K562 (cell line): ENCODE results near the gene RBM19. TPM values are rescaled to one million over a fixed set of nuclear protein-coding genes. Genes with fewer than 3 reads are reported as not detected.

ENCODE experiments used
- ATAC-seq: fragments of 200-7000 bp; cut with Tn5 transposase; 3 replicates; pipeline ENCODE4 v1.9.1; 2020; ENCODE audit warnings: moderate library complexity
- BruUV-seq: library from RNA; stranded (reverse); fragments of 400-500 nt; replicated peaks from 2 replicates; lab custom pipeline; 2021; lab: Mats Ljungman, UMichigan
- CTCF ChIA-PET: fragments of 300-600 bp; formaldehyde crosslinking; extraction: SDS; loops from one replicate; lab custom pipeline; 2021; ENCODE audit warnings: low intra/inter-chr PET ratio; lab: Yijun Ruan, JAX
- POLR2A ChIA-PET: fragments of 300-600, 350-650 bp; sonication (Branson Sonifier 250); formaldehyde crosslinking; extraction: SDS; loops from one replicate; lab custom pipeline; 2021; ENCODE audit warnings: antibody characterized with exemption, inconsistent platforms; lab: Yijun Ruan, JAX
- DNase-seq, 4 experiments: peaks; one replicate each; pipeline versions ENCODE4 v3.0.0 to v3.0.0-alpha.2; 2011 to 2018; ENCODE audit warnings: low spot score in 3 of 4, mixed read lengths in 3 of 4; ENCODE audit errors: extremely low read depth in 1 of 4
- FAIRE-seq: peaks from 2 replicates; lab custom pipeline; 2011; peaks lifted over from hg19 to GRCh38; lab: Jason Lieb, UNC
- H2AFZ ChIP-seq: 2 replicates; pipeline ENCODE4 v1.6.0; 2011; ENCODE audit warnings: low read depth, low read length, control low read depth, inconsistent platforms
- H3K27ac ChIP-seq: fragments of 200-600 bp; 3 replicates; pipeline ENCODE4 v1.8.0; 2011; ENCODE audit warnings: low read depth, mild to moderate bottlenecking, control low read depth, inconsistent platforms, low read length, moderate library complexity, mixed read lengths; ENCODE audit errors: extremely low read depth
- H3K27me3 ChIP-seq, 2 experiments: fragments of 300-600 bp in 1 of 2; 2 replicates in 1 of 2; 3 replicates in 1 of 2; pipeline versions ENCODE4 v1.6.0 to v1.8.0; 2011; ENCODE audit warnings: inconsistent platforms in 2 of 2, low read length in 2 of 2, mild to moderate bottlenecking in 1 of 2, mixed read lengths in 1 of 2, moderate library complexity in 1 of 2; ENCODE audit not compliant: control insufficient read depth in 2 of 2, insufficient read depth in 2 of 2
- H3K36me3 ChIP-seq: fragments of 300-600 bp; 3 replicates; pipeline ENCODE4 v1.8.0; 2011; ENCODE audit warnings: mild to moderate bottlenecking, low read length, inconsistent platforms; ENCODE audit not compliant: control insufficient read depth, insufficient read depth
- H3K4me1 ChIP-seq, 2 experiments: fragments of 200-600 bp in 1 of 2; replicated peaks in 1 of 2; 2 replicates in 1 of 2; 3 replicates in 1 of 2; pipeline versions ENCODE4 v1.5.1 to v1.8.0; 2011; ENCODE audit warnings: inconsistent platforms in 2 of 2, low read length in 2 of 2, mild to moderate bottlenecking in 1 of 2, mixed read lengths in 1 of 2, moderate library complexity in 1 of 2; ENCODE audit not compliant: control insufficient read depth in 2 of 2, insufficient read depth in 2 of 2
- H3K4me2 ChIP-seq: 2 replicates; pipeline ENCODE4 v1.6.1; 2011; ENCODE audit warnings: low read length, control low read depth, inconsistent platforms, mixed read lengths; ENCODE audit not compliant: insufficient read depth
- H3K4me3 ChIP-seq: fragments of 200-600 bp; sonication (generic), shearing (Covaris generic); 2 replicates; pipeline ENCODE4 v1.5.1; 2016; ENCODE audit warnings: control low read depth, inconsistent platforms
- H3K79me2 ChIP-seq: fragments of 200-600 bp; 3 replicates; pipeline ENCODE4 v1.8.0; 2011; ENCODE audit warnings: low read length, inconsistent platforms; ENCODE audit not compliant: control insufficient read depth, insufficient read depth
- H3K9ac ChIP-seq, 2 experiments: 2 replicates each; pipeline versions ENCODE4 v1.6.0 to v1.6.1; 2011; ENCODE audit warnings: low read depth in 2 of 2, low read length in 2 of 2, control low read depth in 1 of 2, inconsistent platforms in 1 of 2, mild to moderate bottlenecking in 1 of 2, mixed read lengths in 1 of 2; ENCODE audit not compliant: insufficient read depth in 1 of 2
- H3K9me1 ChIP-seq: one replicate; pipeline ENCODE4 v1.6.0; 2011; ENCODE audit warnings: inconsistent platforms, mild to moderate bottlenecking, low read length, moderate library complexity; ENCODE audit not compliant: control insufficient read depth, insufficient read depth
- H3K9me3 ChIP-seq: replicated peaks from 2 replicates; pipeline ENCODE4 v1.5.1; 2011; ENCODE audit warnings: low read depth, low read length, inconsistent platforms; ENCODE audit not compliant: control insufficient read depth, insufficient read depth
- H4K20me1 ChIP-seq: replicated peaks from 2 replicates; pipeline ENCODE4 v1.6.1; 2011; ENCODE audit warnings: low read length, inconsistent platforms, mixed read lengths; ENCODE audit not compliant: control insufficient read depth, insufficient read depth
- KLF6 ChIP-seq: fragments of 250-450 bp; sonication (Bioruptor Pico); IDR thresholded peaks from 2 replicates; pipeline ENCODE4 v1.4.0; 2020; ENCODE audit warnings: mild to moderate bottlenecking, moderate library complexity, borderline replicate concordance
- ZNF324 ChIP-seq: fragments of 250-450 bp; sonication (Bioruptor Pico); IDR thresholded peaks from 2 replicates; pipeline ENCODE4 v1.4.0; 2020; ENCODE audit warnings: mild to moderate bottlenecking
- WGBS: fragments of 100-300 bp; shearing (Covaris generic); methylation state at CpG from one replicate; pipeline ENCODE4 v1.1.6; 2016; ENCODE audit warnings: low coverage, mixed read lengths; ENCODE audit not compliant: insufficient coverage; ENCODE audit errors: missing lambda C conversion rate; 5-methylcytosine and 5-hydroxymethylcytosine counted together
- in situ Hi-C: fragments of 300-500 bp; cut with MboI; formaldehyde crosslinking; loops from 4 replicates; pipeline ENCODE4 v1.15.0; 2018; ENCODE audit warnings: inconsistent platforms, mixed read lengths
- intact Hi-C: fragments of 100-400 bp; cut with micrococcal nuclease; formaldehyde crosslinking; loops from 2 replicates; pipeline ENCODE4 v1.14.2; 2022
- polyA plus RNA-seq, 8 experiments: library from polyadenylated mRNA; depleted of rRNA in 4 of 8; stranded (reverse) in 5 of 8; unstranded in 3 of 8; fragments of >200 nt; fragmentation: Nextera tagmentation in 2 of 8; fragmentation: Illumina TruSeq in 1 of 8; extraction: Ambion mirVana in 2 of 8; extraction: Trizol in 1 of 8; gene quantifications; 2 replicates each; pipeline versions ENCODE4 v1.2.1 to v1.2.3, GENCODE V29; 2011 to 2014; ENCODE audit warnings: inconsistent platforms in 1 of 8, missing spikeins in 1 of 8
- total RNA-seq, 7 experiments: library from RNA; depleted of rRNA in 6 of 7; stranded (reverse); fragments of >200 nt in 6 of 7; fragmentation: Illumina TruSeq in 2 of 7; extraction: Trizol in 2 of 7; gene quantifications; 2 replicates each; pipeline versions ENCODE4 v1.2.1 to v1.2.3, GENCODE V29; 2011 to 2021; ENCODE audit warnings: low replicate concordance in 1 of 7

Gene RBM19
- total and polyA plus RNA-seq, 9 of the 15 experiments (the other 6 are each of a cell fraction or from before 2014, with no cell fraction given), result 16.0 to 58.4 (median 37.9) TPM

GRCh38 chr12:113895176-113895575 is 70.9 kb downstream of the RBM19 start:
- Histone ChIP-seq H2AFZ (no peak overlapping the region), H3K4me2 (no peak overlapping the region), H3K4me3 (no peak overlapping the region), H4K20me1 (no peaks in the 10 kb centered on the region), H3K4me1 (peaks cover 0 to 6% of the 10 kb centered on the region in 2 experiments; a peak in 3 of 5 replicates), H3K36me3 (peaks cover 22% of the 10 kb centered on the region; the same call in 1 of the 3 replicates), H3K27me3 (no peaks in the 10 kb centered on the region), H3K9me3 (no peaks in the 10 kb centered on the region), H3K9ac (no peak overlapping the region), H3K27ac (no peak overlapping the region), H3K79me2 (no peaks in the 10 kb centered on the region), H3K9me1 (no peaks in the 10 kb centered on the region)
- TF ChIP-seq KLF6 (CRISPR knock-in tag), result no peak
- DNase-seq (no peak), FAIRE-seq (no peak), ATAC-seq (no peak)
- WGBS, result 92% methylated on average over 7 of the region's 7 CpGs
- intact Hi-C loops (no loop called here), in situ Hi-C loops (no loop called here)
- CTCF ChIA-PET, result no interaction called here
- BruUV-seq, result no TSS peak
- POLR2A ChIA-PET, result no interaction called here

- Histone ChIP-seq H3K9me1 (no peaks in the 10 kb centered on the region), H4K20me1 (no peaks in the 10 kb centered on the region), H3K36me3 (peaks cover 21% of the 10 kb centered on the region; the same call in 1 of the 3 replicates), H3K27ac (no peak overlapping the region), H3K4me1 (peaks cover 0 to under 1% of the 10 kb centered on the region in 2 experiments; a peak in 2 of 5 replicates), H2AFZ (no peak overlapping the region), H3K9ac (no peak overlapping the region), H3K27me3 (no peaks in the 10 kb centered on the region), H3K4me2 (no peak overlapping the region), H3K79me2 (no peaks in the 10 kb centered on the region), H3K4me3 (no peak overlapping the region), H3K9me3 (no peaks in the 10 kb centered on the region)
- no peak for DNase-seq
- ChIA-PET POLR2A (interaction anchor here (0.6 to 0.8 kb wide), 2 partner anchors 10 to 1375 kb away, joined by 3 to 4 read pairs; no protein-coding TSS in a partner anchor), CTCF (no interaction called here)
- TF ChIP-seq ZNF324 (CRISPR knock-in tag), result no peak
- 76% methylated on average over 5 of the region's 5 CpGs for WGBS
- in situ Hi-C loops (no loop called here), intact Hi-C loops (no loop called here)
- BruUV-seq, result no TSS peak
- ATAC-seq, result no peak
- no peak for FAIRE-seq
Observed at GRCh38 chr12:113894697-113895096, 71.4 kb downstream of the RBM19 start.
